ENCODE data around the gene NFYA.

The NFYA gene

GRCh38 chr6:41054511-41054910 is 18.3 kb upstream of the NFYA start:
- no peak for DNase-seq
- TF ChIP-seq, protein P1, sequence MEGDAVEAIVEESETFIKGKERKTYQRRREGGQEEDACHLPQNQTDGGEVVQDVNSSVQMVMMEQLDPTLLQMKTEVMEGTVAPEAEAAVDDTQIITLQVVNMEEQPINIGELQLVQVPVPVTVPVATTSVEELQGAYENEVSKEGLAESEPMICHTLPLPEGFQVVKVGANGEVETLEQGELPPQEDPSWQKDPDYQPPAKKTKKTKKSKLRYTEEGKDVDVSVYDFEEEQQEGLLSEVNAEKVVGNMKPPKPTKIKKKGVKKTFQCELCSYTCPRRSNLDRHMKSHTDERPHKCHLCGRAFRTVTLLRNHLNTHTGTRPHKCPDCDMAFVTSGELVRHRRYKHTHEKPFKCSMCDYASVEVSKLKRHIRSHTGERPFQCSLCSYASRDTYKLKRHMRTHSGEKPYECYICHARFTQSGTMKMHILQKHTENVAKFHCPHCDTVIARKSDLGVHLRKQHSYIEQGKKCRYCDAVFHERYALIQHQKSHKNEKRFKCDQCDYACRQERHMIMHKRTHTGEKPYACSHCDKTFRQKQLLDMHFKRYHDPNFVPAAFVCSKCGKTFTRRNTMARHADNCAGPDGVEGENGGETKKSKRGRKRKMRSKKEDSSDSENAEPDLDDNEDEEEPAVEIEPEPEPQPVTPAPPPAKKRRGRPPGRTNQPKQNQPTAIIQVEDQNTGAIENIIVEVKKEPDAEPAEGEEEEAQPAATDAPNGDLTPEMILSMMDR (IDR thresholded peaks at IDR 0.05), result no peak
- no peak overlapping the region for H3K27ac Mint-ChIP-seq
- H3K36me3 Mint-ChIP-seq (ENCODE audit: low read depth), result no peaks in the 10 kb centered on the region
- H3K9me3 Mint-ChIP-seq, result no peaks in the 10 kb centered on the region
- peaks cover 7% of the 10 kb centered on the region for H3K27me3 Mint-ChIP-seq (ENCODE audit: low read depth, poor library complexity)
- no peak overlapping the region for H3K4me3 Mint-ChIP-seq
- peaks cover 93% of the 10 kb centered on the region for H3K4me1 Mint-ChIP-seq

DNA sequence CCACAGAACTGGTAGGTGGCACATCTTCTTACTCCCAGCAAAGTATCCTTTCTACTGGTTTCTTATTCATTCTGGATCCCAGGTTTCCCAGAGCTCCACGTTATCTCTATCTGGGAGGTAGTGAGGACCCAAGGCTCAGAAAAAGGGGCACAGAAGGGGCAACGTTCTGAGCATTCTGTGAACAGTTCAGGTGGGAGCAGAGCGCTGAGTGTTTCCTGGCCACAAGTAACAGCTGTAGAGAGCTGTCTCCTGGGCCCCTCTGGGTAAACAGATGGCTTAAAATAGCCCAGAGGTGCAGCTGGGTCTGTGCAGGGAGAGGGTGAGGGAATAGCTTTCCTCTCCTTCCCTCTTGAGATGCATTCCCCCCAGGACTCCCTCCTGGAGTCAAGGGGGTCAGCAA is 17.6 kb upstream of the NFYA start:
- peak overlapping the region; percentile 55 for H3K27ac Mint-ChIP-seq
- TF ChIP-seq, protein P1 (IDR thresholded peaks at IDR 0.05), result no peak
- H3K9me3 Mint-ChIP-seq, result no peaks in the 10 kb centered on the region
- peaks cover 7% of the 10 kb centered on the region for H3K27me3 Mint-ChIP-seq (ENCODE audit: low read depth, poor library complexity)
- peaks cover 2% of the 10 kb centered on the region for H3K36me3 Mint-ChIP-seq (ENCODE audit: low read depth)
- H3K4me3 Mint-ChIP-seq, result peak overlapping the region; percentile 29
- peaks cover 93% of the 10 kb centered on the region for H3K4me1 Mint-ChIP-seq
- no peak for DNase-seq

GRCh38 chr6:41056768-41057490 is 15.8 kb upstream of the NFYA start:
- H3K27me3 Mint-ChIP-seq (ENCODE audit: low read depth, poor library complexity), result peaks cover 9% of the 10 kb centered on the region
- H3K27ac Mint-ChIP-seq, result no peak overlapping the region
- no peak for DNase-seq
- H3K4me3 Mint-ChIP-seq, result no peak overlapping the region
- H3K36me3 Mint-ChIP-seq (ENCODE audit: low read depth), result peaks cover 17% of the 10 kb centered on the region
- peaks cover 80% of the 10 kb centered on the region for H3K4me1 Mint-ChIP-seq
- H3K9me3 Mint-ChIP-seq, result no peaks in the 10 kb centered on the region
- TF ChIP-seq, protein P1 (IDR thresholded peaks at IDR 0.05), result no peak

- Mint-ChIP-seq H3K27me3 (ENCODE audit: low read depth, poor library complexity) (peaks cover 9% of the 10 kb centered on the region), H3K27ac (peak overlapping the region; percentile 84), H3K4me3 (peak overlapping the region; percentile 21), H3K36me3 (ENCODE audit: low read depth) (peaks cover 20% of the 10 kb centered on the region), H3K9me3 (no peaks in the 10 kb centered on the region), H3K4me1 (peaks cover 63% of the 10 kb centered on the region)
- no peak for DNase-seq
- TF ChIP-seq, protein P1 (IDR thresholded peaks at IDR 0.05), result no peak
Measured at GRCh38 chr6:41058783-41059181, 14.0 kb upstream of the NFYA start.

GRCh38 chr6:41059556-41059955 is 13.2 kb upstream of the NFYA start:
- no peak overlapping the region for H3K4me3 Mint-ChIP-seq
- no peaks in the 10 kb centered on the region for H3K9me3 Mint-ChIP-seq
- no peak for DNase-seq
- H3K4me1 Mint-ChIP-seq, result peaks cover 63% of the 10 kb centered on the region
- H3K27ac Mint-ChIP-seq, result peak overlapping the region; percentile 84
- peaks cover 25% of the 10 kb centered on the region for H3K36me3 Mint-ChIP-seq (ENCODE audit: low read depth)
- H3K27me3 Mint-ChIP-seq (ENCODE audit: low read depth, poor library complexity), result peaks cover 9% of the 10 kb centered on the region
- TF ChIP-seq, protein P1 (IDR thresholded peaks at IDR 0.05), result no peak

DNA sequence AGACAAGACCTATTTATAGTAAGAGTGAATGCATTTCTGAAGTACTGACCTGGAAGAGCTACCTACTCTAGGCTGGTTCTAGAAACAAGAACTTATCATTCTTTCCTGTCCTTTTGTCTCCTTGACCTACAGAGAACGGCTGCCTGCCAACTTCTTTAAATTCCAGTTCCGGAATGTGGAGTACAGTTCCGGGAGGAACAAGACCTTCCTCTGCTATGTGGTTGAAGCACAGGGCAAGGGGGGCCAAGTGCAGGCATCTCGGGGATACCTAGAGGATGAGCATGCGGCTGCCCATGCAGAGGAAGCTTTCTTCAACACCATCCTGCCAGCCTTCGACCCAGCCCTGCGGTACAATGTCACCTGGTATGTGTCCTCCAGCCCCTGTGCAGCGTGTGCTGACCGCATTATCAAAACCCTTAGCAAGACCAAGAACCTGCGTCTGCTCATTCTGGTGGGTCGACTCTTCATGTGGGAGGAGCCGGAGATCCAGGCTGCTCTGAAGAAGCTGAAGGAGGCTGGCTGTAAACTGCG is 11.5 kb upstream of the NFYA start:
- Mint-ChIP-seq H3K4me3 (no peak overlapping the region), H3K27ac (no peak overlapping the region), H3K36me3 (ENCODE audit: low read depth) (peaks cover 31% of the 10 kb centered on the region), H3K27me3 (ENCODE audit: low read depth, poor library complexity) (peaks cover 9% of the 10 kb centered on the region), H3K9me3 (no peaks in the 10 kb centered on the region), H3K4me1 (peaks cover 53% of the 10 kb centered on the region)
- TF ChIP-seq, protein P1 (IDR thresholded peaks at IDR 0.05), result no peak
- no peak for DNase-seq
